HG02759 (cell line): ENCODE results near the gene NRGN.
A peak's percentile ranks its signal among the peaks of the same experiment; 100 is the strongest.

ENCODE experiments used
- ATAC-seq: cut with Tn5 transposase; IDR thresholded peaks from one replicate; pipeline ENCODE4 v1.9.1; 2021; ENCODE audit warnings: mild to moderate bottlenecking, moderate library complexity; ENCODE audit not compliant: unreplicated experiment

Gene NRGN

DNA sequence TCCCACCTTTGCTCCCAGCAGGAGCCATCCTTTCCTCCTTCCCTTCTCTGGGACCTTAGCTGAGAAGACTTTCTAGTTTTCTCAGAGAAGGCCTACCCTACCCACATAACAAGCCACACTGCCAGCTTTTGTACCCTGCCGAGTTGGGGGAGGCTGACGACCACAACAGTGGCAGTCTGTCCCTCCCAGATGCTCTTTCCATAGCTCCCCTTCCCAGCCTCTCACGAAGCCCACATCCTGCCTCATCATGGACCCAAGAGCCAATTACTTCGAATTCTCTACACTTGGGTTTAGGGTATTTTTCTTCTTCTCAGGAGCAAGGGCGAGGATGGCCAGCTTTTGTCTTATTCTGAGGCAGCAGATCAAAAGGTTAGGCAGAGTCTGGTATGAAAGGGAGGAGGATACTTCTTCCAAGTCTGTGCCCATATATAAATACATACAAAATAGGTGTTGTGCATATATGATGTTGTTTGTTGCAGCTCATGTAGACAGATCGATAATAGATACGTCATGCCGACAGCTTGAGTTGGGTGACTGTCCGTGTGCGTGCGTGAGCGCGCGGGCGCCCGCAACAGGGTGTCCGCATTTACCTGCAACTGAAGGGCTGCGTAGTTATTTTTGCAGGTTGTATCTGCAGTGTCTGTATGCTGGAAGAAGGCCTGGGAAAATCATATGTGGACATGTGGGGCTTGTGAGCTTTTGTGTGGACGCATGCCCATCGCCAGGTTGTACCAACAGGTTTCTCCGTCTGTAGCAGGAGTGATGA lies 846 bp upstream of the NRGN start:
- ATAC-seq, result no peak

GRCh38 chr11:124740277-124740882 lies 638 bp downstream of the NRGN start:
- ATAC-seq, result peak; percentile 42

DNA sequence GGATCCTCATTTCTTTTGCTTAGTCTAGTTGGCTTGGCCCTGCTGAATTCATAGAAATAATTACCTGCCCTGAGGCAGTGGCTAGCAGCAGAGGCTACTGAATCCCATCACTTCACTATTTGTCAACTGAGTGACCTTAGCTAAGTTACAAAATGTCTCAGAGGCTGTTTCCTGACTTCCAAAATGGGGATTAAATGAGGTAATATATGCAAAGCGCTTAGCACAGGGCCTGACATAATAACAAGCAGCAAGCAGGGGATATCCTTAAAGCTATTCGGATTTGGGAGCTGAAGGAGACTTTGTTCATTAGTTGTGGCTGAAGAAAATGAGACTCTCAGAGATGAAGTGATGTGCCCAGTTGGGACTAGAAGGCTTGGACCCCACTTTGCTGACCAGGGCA lies 2.8 kb downstream of the NRGN start:
- ATAC-seq, result no peak

GRCh38 chr11:124743050-124743449 lies 3.3 kb downstream of the NRGN start:
- ATAC-seq, result no peak

- no peak for ATAC-seq
These were observed 5.6 kb downstream of the NRGN start for GRCh38 chr11:124745270-124745834.

GRCh38 chr11:124745835-124746620 lies 6.3 kb downstream of the NRGN start:
- ATAC-seq, result peak; percentile 28

DNA sequence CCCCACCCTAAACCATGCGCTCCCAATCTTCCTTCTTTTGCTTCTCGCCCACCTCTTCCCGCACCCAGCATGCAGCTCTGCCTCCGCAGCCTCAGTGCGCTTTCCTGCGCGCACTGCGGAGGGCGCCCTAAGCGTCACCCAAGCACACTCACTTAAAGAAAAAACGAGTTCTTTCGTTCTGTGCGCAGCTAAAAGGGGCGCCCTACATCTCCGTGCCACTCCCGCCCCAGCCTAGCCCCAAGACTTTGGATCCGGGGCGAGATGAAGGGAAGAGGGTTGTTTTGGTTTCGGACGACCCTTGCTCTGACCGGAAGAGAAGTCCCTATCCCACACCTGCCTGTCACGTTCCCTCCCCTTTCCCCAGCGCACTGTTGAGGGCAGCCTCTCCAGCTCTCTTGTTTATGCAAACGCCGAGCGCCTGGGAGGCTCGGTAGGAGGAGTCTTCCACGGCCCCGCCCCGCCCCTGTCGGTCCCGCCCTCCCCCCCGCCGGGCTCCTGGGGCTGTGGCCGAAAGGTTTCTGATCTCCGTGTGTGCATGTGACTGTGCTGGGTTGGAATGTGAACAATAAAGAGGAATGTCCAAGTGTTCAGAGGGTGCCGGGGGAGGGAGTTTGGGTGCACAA lies 7.0 kb downstream of the NRGN start:
- ATAC-seq, result peak; percentile 89

GRCh38 chr11:124747406-124748099 lies 7.8 kb downstream of the NRGN start:
- ATAC-seq, result no peak

DNA sequence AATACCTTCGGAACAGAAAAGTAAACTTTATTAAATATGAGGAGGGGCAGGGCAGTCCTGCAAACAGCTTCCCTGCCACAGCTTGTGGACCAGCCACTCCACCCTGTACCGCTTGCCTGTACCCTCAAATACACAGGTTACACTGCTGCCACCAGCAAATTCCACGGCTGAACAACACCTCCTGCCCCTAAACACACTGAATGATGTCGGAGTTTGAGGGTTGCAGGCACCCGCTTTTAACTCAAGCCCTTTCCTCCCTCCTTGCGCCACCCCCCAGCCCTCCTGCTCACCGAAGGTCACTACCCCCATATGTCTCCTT lies 8.3 kb downstream of the NRGN start:
- no peak for ATAC-seq

- no peak for ATAC-seq
These were observed 9.0 kb downstream of the NRGN start for GRCh38 chr11:124748481-124749343.

DNA sequence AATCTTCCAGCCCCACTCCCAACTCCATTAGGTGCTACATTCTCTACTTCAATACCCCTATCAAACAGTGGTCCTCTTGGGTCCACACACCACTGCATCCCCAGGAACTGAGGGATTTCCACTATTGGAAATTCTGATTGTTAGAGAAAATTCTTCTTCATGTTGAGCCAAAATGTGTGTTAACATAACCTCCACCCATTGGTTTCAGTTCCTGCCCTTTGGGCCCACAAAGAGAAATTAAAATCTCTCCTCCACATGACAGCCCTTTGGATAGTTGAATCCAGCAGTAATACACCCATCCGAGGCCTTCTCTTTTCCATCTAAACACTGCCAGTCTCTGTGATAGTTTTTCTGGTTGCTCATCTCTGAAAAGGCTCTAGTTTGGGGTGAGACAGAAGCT lies 10.2 kb downstream of the NRGN start:
- no peak for ATAC-seq

DNA sequence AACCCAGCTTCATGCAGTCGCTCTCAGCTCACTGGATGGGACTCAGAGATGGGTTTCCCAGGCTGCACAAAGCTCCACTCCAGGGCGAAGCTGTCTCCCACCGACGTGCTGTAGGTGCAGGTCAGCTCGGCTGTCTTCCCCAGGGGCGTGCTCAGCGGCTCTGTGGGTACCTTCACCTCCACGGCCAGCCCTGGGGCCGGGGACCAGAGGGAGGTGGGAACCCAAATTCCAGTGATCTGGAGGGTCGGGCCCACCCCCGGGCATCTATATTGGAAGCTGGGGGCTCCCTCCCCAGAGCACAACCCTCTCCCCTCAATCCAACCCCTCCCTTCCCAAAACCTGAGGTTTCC lies 11.6 kb downstream of the NRGN start:
- no peak for ATAC-seq

DNA sequence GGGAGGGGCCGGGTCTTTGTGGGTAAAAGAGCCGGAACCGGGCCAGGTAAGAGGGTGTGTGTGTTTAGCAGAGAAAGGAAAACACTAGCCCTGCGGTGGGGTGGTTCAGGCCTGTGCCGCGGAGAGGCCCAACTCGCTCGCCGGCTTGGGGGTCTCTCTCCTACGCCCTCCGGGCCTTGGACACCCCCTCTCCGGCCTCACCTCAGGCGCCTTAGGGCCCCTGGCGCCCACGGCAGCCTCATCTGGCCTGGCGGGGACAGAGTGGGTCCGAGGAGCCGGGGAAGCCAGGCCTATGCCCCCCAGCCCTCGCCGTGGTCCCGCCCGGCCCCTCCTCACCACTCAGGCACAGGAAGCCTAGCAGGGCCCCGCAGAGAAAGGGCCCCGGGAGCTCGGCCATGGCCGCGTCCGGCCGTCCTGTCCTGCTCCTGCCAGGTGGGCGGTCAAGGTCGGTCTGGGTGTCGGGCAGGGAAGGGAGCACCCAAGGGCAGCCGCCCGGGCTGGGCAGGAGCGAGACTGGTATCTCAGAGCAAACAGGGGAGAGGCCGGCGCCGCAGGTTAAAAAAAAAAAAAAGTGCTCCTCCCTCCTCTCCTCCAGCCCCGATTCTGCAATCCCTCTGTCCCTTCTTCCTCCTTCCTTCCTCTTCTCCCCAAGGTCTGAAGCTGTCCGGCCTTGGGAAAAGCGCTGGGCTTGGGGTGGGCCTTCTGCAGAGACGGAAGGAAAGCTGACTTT lies 12.2 kb downstream of the NRGN start, which contains the start of gene VSIG2:
TSS of gene VSIG2 (minus strand) at position 515 of the 730 bp plus-strand sequence. CDS start at position 397, 118 bp downstream.
- ATAC-seq, result no peak

GRCh38 chr11:124752471-124753102 lies 12.8 kb downstream of the NRGN start:
- ATAC-seq, result no peak

DNA sequence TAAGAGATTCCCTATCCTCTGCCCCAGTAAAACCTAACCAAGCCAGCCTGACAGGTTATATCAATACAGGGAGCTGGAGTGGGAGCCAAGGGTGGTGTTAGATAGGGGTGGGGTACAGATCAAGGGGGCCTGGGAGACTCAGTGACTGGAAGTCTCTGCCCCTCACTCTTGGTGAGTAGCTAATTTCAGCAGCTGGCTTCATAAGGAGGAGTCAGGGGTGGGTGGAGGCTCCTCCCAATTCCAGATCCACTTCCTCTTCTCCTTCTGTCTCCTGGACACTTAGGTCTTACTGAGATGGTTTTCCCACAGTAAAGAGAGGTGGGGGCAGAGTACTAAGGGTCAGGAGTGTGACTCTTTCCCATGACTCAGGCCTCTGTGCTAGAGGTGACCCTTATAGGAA lies 13.5 kb downstream of the NRGN start:
- ATAC-seq, result no peak

DNA sequence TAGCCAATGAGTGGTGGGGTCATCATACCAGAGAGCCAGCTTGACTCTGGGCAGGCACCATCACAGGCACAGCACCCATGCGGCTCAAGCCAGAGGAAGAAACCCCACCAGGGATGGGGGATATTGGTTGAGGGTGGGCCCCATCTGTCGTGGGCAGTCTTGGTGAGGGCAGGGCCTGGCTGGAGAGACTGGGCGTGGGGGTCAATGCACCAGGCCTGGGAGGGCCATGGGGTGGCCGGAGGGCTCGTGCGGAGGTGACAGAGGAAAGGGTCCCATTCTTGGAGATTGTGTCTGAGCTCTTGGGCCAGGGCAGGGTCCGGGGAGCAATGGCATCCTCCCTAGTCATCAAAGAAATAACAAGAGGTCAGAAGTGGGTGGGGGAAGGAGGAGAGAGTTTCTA lies 13.9 kb downstream of the NRGN start:
- no peak for ATAC-seq

GRCh38 chr11:124754309-124754708 lies 14.6 kb downstream of the NRGN start:
- ATAC-seq, result no peak

DNA sequence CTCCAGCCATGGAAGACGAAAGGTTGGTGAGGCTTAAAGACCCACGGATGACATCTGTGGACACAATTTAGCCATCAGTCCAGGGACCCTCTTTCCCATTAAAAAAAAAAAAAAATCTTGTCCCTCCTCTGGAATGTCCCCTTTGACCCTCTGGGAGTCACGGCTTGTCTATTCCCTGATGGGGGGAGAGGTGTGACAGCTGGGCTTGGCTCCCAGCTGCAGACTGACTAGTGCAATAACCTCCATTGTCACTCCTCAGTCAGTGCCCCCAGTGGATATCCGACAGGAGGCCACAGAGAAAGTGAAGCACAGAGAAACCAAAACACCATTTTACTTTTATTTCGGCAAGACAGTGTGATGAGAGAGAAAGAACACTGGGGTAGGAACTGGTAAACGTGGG lies 15.0 kb downstream of the NRGN start:
- ATAC-seq, result no peak
